GM21381 (cell line): ENCODE measurements around the gene NEK10.

Experiments
- ATAC-seq: cut with Tn5 transposase; IDR thresholded peaks from one replicate; pipeline ENCODE4 v1.9.1; 2021; ENCODE audit warnings: mild to moderate bottlenecking, moderate library complexity; ENCODE audit not compliant: unreplicated experiment

Gene NEK10

DNA sequence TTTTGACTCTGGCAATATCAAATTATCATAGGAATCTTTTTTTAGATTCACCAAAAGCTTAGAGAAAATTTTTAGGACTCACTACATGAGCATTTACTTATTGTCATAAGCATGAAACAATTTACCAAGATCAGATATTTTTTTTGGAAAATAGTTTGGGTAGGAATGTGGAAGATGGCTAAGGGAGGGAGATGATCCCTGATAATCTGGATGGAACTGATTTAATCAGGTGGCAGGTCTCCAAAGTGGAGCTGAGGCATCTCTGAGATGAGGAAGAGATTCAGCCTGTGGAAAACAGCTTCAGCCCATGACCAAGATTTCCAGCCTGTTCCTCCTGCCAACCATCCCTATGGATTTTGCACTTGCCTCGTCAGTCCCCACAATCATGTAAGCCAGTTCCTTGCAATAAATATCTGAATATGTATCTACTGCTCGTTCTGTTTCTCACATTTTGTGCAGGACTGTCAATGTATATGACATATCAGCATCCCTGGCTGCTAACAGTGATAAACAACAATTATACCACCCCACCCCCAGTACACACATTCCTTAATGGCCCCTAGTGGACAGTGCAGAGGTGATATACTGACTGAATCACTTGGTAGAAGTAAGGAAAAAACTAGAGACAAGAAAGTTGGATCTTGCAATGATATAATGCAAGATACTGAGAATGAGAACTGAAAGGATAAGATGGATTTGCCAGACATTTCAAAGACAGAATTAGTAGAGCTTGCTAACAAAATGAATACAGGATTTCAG, 183.8 kb downstream of the NEK10 start:
- no peak for ATAC-seq

DNA sequence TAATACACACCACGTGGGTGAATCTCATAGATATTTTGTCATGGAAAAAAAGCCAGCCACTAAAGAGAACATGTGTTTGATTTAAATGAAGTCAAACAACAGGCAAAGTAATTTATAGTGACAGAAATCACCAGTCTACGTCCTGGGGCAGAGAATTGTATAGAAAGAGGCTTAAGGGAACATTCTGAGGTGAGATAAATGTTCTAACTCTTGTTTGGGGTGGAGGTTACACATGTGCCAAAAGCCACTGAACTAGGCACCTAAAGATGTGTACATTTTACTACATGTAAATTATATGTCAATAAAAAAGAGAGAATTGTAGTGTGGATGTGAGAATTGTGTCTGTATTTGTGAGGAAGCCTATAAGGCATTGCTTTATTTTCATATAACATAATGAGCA, 184.9 kb downstream of the NEK10 start:
- no peak for ATAC-seq

DNA sequence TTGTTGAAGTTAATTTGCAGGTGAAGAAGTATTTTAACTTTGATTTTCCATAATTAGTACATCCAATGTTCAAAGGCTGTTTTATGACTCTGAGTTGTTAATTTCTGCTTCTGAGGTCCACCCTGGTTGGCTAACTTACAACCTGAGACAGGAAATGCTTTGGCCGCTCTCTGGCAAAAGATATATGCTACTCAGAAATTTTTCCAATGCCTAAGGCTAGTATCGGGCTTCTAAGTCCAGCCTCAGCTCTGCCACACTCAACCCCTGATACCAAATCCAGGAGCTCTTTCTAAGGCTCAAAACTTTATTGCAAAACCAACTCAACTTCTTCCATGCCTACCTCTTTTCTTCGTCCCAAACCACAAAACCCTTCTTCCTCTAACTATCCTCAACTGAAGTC, 192.9 kb downstream of the NEK10 start:
- no peak for ATAC-seq

DNA sequence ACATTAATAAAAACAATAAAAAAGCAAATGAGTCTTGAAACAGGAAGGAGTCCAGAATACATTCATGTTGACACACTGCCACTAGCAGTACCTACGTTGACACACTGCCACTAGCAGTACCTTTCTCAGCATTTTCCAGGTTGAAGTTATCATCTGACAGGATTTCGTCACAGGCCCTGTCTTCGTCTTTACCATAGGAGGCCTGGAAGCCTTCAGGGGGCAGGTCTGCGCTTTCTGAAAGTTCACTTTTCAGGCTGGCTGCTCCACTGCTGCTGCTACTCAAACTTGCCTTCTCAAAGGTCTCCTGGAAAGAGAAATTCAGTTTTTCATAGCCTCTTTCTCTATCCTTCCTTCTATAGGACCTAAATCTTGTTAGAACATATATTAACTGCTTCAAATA, 194.7 kb downstream of the NEK10 start:
- no peak for ATAC-seq

DNA sequence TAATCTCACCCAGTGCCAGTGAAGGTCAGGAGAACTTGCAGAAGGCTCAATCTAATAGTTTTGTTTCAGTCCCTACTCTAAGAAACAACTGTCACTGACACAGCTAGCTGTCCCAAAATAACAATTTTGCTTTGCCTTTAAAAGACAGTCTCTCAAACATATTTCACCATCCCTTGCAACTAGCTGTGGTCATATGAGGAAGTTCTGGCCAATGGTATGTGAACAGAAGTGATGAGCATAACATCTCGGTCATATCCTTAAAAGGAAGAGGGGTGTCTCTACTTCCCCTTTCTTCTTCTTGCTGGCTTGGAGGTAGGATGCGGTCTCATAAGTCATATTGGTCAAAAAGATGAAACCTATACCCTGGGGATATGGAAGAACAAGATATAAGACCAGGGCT, 198.1 kb downstream of the NEK10 start:
- ATAC-seq, result peak; percentile 71

DNA sequence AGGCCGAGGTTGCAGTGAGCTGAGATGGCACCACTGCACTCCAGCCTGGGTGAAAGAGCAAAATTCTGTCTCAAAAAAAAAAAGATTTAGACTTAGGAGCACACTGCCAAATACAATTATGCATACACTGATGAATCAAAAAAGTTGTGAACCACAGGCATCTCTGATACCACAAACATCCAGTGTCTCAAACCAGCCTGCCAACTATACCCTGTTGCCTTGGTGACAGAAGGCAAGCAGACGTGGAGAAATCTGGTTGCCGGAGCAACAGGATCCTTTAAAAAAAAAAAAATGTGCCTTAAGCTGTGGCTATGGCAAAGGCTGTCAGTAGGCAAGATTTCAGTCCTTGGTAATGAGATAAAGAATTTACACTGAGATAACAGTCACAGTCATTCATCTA, 202.3 kb downstream of the NEK10 start:
- no peak for ATAC-seq

DNA sequence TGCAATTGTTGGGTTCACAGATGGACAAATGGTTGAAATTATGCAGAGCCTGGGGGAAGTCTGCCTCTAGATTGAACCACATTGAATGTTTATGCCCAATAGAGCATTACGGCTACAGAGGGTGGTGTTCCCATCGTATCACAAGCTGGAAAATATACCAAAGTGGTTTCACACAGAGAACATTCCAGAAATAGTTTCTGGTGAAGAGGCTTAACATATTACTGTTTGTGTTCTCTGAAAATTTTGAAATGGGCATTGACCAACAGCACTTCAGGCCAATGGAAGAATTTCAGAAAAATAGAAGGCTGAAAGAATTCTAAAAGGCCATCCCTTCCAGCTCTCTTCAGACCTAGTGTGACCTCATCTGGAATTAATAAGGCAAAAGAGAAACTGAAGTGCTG, 203.9 kb downstream of the NEK10 start:
- no peak for ATAC-seq

DNA sequence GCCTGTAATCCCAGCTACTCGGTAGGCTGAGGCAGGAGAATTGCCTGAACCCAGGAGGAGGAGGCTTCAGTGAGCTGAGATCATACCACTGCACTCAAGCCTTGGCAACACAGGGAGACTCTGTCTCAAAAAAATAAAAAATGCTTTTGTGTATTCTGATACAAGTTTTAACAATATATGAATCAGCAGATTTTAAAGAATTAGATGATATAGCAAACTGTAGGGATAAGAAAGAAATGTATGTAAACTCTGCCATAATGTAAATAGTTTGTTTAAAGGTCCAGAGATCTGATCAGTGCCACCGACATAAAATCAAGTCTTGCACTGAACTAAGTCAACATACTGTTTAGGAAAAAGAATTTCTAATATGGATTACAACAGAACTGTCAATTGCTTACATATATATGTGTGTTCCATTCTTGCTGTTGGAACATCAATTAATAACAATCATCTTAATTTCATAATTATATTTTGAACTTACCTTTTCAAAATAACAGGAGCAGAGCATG, 208.3 kb downstream of the NEK10 start:
- no peak for ATAC-seq

DNA sequence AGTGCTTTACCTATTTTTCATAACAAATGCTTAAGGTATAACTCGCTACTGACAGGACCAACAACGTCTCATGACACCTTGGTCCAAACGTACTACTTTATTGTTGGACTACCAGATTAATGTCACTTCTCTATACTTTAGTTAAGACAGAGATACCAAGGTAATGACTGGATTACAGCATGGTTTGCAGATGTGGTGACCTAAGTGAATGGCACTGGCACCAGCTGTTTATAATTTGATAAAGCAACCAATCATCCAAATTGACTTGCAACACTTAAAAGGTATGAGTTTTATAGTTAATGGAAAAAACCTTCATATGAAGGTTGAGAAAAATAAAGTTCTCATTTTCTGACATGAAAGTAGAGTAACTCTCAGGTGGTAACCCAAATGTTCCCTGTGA, 209.0 kb downstream of the NEK10 start:
- no peak for ATAC-seq

DNA sequence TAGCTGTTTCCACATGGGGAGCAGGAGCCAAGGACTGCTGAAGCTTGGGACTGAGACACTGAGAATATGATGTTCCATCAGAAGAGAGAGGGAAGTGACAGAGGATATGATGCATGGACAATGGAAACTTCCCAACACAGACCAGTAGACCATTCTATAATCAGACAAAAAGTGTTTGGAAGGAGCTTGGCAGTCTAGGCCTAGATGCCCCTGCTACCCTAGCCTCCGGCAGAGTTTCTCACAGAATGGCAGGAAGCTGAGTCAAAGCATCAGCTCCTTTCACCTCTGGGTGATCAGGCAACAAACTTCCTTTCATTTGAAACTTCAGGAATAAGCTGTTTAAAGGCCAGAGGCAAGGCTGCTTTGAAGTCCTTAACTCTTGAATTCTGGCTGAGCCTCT, 222.0 kb downstream of the NEK10 start:
- no peak for ATAC-seq

DNA sequence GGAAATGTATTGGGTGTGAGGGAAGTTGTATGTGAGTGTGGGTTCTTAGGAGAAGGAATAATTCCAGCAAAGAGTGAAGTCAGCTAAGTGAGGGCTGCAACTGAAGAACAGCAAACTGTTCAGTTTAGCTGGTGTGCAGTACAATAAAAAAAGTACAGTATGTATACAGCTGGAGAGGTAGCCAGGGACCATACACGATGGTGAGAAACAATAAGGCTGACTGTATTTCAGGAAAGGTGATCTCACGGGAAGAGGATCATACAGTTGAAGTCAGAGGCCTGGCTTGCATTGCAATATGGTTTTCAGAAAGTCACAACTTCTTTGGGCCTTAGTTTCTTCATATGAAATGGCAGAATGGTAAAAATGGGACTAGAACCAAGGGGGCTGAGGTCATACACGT, 222.4 kb downstream of the NEK10 start:
- ATAC-seq, result no peak

DNA sequence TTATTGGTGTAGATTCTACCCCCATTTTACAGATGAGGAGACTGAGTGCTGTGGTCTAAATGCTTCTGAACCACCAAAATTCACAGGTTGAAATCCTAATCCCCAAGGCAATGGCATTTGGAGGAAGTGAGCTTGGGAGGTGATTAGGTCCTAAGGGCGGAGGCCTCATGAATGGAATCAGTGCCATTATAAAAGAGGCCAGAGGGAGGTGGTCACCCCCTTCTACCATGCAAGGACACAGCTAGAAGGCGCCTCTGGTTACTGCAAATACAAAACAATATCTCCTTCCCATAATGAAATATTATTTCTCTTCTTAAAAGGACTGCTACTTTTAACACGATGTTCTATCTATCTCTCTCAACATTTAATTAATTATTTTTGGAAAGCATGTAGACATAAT, 223.5 kb downstream of the NEK10 start:
- no peak for ATAC-seq

DNA sequence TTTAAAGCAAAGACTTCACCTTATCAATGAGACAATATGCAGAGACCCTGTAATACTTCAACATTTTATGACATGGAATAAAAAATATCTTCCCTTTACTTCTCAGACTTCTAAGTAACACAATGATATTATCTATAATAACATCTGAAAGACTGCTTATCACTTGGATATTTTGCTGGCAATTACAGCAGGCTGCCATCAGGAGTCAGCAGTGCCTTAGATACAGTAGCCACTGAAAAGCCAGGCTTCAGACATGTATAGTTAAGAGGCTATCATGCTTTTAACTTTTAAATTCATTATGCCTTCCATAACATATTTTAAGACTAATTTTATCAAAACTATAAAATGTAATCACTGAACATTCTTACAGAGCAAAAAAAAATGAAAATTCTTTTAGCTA, 227.5 kb downstream of the NEK10 start:
- ATAC-seq, result no peak

DNA sequence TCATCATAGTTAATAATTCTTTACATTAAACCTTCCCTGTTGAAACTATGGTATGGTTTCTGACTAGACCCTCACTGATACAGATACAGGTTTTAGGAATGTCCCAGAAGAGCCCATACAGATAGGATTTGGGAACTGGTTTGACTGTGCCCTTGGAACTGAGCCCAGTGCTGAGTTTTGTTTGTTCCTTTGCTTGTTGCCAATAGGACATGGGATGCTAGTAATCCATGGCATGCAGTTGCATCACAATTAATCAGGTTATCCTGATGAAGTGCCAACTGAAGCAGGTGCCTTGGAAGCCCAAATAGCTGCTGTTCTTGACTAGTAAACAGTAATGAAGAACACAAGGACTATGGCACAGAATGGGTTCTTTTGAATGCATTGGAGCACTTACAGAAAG, 230.6 kb downstream of the NEK10 start:
- ATAC-seq, result no peak

DNA sequence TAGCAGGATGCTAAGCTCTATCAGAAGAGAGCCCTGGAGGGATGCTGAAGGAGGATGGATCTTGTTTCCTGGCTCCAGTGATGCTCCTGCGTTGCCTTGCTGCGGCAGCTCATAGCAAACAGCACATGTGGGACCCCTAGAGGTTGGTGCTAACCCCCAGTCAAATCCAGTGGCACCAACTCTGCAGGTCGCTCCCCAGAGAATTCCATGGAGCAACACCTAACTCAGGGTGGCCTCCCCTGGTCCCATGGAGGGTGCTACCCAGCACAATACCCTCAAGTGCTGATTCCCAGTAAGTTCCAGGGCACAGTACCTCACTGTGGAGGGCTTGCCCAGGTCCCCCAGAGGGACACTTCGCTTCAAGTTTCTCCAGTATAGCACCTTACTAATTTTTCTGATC, 231.2 kb downstream of the NEK10 start:
- no peak for ATAC-seq

DNA sequence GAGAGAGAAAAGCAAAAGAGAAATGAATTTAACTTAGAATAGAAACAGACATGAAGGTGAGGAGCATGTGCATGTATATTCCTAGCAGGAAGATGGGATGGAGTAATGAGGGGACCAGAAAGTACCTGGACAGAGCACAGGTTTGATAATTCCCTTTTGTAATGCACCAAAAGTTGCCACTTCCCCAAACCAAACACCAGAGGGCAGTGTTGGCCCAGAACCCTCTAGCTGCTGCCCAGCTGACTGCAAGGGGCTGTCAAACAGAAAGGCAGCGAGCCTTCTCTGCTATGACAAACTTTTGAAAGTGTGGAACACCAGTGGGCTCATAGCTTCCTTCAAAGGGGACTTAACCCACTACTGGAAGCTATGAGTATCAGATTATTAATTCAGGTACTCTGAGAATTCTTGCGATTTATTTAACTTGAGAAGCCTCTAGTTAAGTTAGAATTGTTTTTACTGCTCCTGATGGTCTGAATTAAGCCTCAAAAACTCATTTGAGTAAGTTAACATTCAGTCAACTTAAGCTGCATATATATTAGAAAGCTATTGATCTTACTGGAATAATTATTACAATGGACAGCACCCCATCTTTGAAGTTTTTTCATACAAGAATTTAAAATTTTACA, 234.9 kb downstream of the NEK10 start:
- ATAC-seq, result peak; percentile 95

DNA sequence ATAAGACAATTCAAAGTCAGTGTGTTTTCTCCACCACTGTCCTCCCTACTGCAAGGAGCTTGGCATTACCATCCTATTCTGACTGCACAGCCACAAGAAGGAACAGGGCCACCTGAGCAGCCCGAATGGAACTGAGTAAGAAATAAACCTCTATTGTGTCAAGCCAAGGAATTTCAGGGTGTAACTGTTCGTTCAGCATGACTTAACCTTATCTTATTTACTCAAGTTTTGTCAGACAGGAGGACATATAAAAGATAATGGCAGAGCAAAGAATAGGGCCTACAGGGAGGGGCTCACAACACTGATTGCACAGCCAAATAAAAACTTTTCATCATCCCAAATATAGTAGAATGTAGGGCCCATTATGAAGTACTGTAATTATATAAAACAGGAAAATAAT, 236.1 kb downstream of the NEK10 start:
- no peak for ATAC-seq

DNA sequence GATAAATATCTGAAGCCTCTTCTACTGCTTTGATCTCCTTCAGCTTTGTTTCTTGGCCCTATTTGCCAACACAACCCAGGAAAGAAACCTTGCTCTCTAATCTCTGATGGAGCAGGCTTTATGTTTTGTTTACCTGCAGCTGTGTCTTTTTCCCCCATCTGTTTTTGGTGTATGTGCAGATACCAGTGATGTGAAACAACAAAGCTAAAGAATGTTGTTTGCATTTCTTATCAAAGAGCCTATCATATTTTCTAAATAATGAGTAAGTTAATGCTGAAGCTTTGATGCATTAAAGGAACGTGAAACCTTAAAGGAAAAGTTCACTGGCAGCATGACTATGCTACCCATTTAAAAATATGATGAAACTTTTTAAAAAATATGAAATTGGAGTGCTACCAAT, 238.4 kb downstream of the NEK10 start:
- ATAC-seq, result no peak

DNA sequence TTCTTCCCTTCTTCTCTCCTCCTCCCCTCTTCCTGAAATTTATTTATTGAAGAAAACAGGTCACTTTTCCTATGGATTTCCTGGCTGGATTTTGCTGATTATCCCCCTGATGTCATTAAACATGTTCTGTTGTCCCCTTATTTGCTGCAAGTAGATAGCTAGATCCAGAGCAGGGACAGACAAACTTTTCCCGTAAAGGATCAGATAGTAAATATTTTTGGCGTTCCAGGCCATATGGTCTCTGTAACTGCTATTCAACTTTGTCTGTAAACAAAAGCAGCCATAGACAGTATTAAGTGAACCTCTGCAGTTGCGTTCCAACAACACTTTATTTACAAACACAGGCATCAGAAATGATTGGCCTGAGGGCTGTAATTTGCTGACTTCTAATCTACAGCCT, 241.3 kb downstream of the NEK10 start:
- ATAC-seq, result no peak

DNA sequence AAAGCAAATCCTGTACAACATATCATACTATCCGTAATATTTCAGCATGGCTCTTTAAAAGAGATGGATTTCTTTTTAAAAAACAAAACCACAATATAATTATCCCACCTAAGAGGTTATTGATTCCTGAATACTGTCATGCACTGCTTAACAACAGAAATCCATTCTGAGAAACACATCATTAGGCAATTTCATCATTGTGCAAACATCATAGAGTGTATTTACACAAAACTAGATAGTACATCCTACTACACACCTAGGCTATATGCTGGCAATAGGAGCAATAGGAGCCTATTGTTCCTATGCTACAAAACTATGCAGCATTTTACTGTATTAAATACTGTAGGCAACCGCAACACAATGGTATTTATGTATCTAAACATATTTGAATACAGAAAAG, 242.0 kb downstream of the NEK10 start:
- no peak for ATAC-seq

DNA sequence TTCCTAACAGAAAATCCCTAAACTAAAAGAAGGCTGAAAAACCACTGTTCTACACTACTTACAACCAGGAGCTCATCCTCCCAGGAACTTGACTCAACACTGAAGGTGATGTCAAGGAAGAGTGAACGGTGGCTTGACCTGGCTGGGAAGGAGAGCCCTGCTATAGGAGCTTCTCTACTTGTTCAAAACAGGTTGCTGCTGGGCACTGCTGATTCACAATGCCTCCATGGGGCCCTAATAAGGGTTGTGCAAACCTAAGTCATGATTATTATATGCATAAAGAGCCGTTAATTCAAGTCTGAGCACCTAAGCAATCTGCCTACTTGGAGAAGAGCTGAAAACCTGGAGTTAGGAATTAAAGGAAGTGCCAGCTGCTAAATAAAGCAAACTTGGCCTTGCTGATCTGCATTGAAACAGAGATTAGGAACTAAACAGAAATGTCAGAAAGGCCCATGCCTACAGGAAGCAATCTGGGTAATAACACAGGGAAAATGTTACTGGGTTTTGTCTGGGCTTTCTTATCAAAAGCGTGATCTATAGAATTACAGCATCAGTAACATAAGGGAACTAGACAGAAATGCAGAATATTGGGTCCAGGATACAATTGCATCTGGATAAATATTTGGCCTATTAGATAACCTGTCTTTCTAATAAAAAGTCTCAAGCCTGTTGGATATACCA, 243.2 kb downstream of the NEK10 start:
- no peak for ATAC-seq

DNA sequence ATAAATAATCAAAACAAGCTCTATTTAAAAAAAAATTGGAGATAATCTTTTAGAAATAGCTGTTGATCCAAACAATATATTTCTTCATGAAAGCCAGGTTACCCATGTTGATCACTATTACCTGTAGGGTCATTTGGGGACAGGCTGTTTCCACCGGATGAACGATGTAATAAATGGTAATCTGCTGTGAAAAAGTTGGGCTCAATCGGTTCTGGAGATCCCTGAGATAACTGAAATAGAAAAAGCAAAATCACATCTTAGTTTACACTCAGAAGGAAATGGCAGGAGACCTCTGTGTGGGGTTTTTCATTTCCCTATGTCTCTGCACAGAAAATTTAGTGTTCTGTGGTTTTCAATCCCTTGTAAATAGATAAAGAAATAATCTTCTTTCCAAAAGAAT, 249.5 kb downstream of the NEK10 start:
- no peak for ATAC-seq
